HS-27A (cell line): ENCODE results near the gene CTDP1.
"Not testable (repeated sequence)": the region's sequence is repeated elsewhere in the genome, so short reads cannot be mapped to it uniquely, and the experiment has no call there.

Experiments
- DNase-seq: peaks from one replicate; pipeline ENCODE4 v3.0.0-alpha.2; 2012; ENCODE audit warnings: low read depth, missing footprints

Gene CTDP1

GRCh38 chr18:79702906-79703305, 23.3 kb downstream of the CTDP1 start:
- no peak for DNase-seq

GRCh38 chr18:79704631-79705030, 25.0 kb downstream of the CTDP1 start:
- no peak for DNase-seq

DNA sequence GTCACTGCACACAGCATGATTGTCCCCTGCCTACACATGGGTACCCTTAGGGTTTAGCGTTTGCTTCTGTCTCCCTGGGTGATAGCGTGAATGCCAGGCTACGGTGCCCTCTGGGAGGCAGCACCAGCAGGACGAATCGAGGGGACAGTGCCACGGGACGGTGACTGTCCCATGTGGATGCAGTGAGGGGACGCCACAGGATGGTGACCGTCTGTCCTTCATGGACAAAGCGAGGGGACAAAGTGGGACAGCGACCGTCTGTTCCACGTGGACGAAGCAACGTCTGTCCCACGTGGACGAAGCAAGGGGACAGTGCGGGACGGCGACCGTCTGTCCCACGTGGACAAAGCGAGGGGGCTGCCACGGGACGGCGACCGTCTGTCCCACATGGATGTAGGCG, 25.7 kb downstream of the CTDP1 start:
- DNase-seq, result no peak

GRCh38 chr18:79706006-79706405, 26.4 kb downstream of the CTDP1 start:
- DNase-seq, result no peak

DNA sequence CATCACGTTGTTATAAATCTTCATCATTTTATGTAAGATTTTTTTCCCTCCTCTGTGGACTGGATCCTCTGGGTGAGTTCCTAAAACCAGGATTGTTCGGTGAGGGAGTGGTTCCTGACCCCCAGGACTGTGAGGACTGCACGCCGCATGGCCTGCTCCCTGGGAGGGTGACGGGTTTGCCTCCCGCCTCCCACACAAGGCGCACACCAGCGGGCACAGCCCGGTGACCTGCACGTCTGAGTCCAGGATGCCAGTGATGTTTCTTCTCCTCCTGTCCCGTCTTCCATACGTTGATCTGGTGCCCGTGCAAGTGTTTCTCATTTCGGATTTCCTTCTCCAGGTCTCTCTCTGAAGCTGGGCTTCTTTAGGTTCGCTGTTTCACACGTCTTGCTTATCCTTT, 27.1 kb downstream of the CTDP1 start:
- DNase-seq, result no peak

DNA sequence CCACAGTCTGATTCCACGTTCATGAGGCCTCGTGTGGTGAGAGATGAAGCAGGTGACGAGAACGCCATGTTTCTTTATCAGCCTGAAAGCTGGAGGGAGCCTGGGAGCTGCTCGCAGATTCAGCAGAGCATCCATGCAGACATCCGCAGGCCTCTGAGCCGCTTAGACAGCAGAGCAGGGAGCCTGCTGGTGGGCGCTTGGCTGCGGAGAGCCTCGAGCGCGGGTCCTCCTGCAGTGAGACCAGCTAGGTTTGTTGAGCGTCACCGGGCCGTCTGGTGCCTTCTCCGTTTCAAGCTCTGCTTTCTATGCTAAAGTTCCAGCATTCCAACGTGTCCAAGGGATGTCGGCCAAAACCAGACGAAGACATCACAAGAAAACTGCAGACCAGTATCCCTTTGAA, 27.6 kb downstream of the CTDP1 start:
- DNase-seq, result no peak

GRCh38 chr18:79707671-79708070, 28.1 kb downstream of the CTDP1 start:
- no peak for DNase-seq

- no peak for DNase-seq
Observed at GRCh38 chr18:79708412-79708811, 28.8 kb downstream of the CTDP1 start.

GRCh38 chr18:79712206-79712857, 32.7 kb downstream of the CTDP1 start:
- DNase-seq, result no peak

- DNase-seq, result no peak
Observed at GRCh38 chr18:79713341-79713740, 33.7 kb downstream of the CTDP1 start.

- DNase-seq, result no peak
Observed at GRCh38 chr18:79714531-79715240, 35.1 kb downstream of the CTDP1 start.

DNA sequence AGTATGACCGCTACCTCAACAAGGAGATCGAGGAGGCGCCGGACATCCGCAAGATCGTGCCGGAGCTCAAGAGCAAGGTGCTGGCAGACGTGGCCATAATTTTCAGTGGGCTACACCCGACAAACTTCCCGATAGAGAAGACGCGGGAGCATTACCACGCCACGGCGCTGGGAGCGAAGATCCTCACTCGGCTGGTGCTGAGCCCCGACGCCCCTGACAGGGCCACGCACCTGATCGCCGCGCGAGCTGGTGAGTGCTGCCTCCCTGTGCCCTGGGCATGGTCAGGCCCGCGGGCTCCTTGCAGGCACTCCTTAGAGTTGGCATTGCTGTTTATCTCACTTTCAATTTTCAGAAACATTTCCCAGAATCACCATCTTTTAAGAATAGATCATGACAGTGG, 35.7 kb downstream of the CTDP1 start:
- DNase-seq, result no peak

GRCh38 chr18:79717059-79717458, 37.5 kb downstream of the CTDP1 start:
- DNase-seq, result no peak

DNA sequence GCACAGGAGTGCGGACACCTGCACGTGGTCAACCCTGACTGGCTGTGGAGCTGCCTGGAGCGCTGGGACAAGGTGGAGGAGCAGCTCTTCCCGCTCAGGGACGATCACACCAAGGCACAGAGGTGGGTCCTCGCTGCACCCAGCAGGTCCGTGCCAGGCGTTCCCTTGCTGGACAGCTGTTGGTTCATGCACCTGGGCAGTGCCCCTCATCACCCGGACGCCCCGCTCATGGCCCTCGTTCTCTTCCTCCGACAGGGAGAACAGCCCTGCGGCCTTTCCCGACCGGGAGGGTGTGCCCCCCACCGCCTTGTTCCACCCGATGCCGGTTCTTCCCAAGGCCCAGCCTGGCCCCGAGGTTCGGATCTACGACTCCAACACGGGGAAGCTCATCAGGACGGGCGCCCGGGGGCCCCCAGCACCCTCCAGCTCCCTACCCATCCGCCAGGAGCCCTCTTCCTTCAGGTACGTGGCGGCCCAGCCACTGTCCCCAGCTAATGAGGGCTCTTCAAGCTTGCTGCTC, 38.0 kb downstream of the CTDP1 start:
- no peak for DNase-seq

DNA sequence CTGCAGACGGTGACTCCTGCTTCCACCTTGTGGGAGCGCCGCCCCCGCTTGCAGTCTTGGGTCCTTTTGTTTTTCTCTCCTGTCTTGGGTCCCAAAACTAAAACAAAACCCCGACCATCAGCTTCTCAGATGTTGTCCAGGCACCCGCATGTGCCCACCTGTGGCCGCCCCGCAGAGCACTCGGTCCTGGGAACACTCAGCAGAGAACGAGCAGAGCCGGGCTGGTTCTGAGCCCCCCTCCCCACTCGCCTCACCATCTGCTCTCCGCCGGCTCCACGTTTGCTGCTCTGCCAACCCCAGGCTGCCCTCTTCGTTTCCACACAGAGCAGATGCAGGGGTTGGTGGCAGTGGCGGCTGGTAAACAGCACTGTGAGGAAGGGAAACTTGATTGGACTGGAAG, 38.5 kb downstream of the CTDP1 start:
- no peak for DNase-seq

- no peak for DNase-seq
Observed at GRCh38 chr18:79718878-79719477, 39.4 kb downstream of the CTDP1 start.

GRCh38 chr18:79719478-79720358, 40.1 kb downstream of the CTDP1 start:
- not testable (repeated sequence) for DNase-seq

GRCh38 chr18:79720359-79720733, 40.7 kb downstream of the CTDP1 start:
- DNase-seq, result no peak

DNA sequence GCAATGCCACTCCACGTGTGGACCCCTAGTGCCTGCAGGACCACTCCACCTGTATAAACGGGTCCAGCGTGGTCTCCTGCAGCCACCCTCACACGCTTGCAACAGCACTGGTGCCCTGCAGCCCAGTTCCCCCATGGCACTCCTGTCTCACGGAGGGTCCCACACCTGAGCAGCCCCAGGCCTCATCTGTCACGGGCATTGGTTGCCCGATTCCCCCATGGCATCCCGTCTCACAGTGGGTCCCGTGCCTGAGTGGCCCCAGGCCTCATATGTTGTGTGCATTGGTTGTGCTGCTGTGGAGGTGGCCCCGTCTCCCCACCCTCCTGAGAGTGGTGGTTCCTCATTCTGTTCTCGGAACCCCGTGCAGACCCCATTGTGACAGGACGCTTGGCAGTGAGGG, 43.4 kb downstream of the CTDP1 start:
- DNase-seq, result no peak

GRCh38 chr18:79723628-79724027, 44.0 kb downstream of the CTDP1 start:
- no peak for DNase-seq

DNA sequence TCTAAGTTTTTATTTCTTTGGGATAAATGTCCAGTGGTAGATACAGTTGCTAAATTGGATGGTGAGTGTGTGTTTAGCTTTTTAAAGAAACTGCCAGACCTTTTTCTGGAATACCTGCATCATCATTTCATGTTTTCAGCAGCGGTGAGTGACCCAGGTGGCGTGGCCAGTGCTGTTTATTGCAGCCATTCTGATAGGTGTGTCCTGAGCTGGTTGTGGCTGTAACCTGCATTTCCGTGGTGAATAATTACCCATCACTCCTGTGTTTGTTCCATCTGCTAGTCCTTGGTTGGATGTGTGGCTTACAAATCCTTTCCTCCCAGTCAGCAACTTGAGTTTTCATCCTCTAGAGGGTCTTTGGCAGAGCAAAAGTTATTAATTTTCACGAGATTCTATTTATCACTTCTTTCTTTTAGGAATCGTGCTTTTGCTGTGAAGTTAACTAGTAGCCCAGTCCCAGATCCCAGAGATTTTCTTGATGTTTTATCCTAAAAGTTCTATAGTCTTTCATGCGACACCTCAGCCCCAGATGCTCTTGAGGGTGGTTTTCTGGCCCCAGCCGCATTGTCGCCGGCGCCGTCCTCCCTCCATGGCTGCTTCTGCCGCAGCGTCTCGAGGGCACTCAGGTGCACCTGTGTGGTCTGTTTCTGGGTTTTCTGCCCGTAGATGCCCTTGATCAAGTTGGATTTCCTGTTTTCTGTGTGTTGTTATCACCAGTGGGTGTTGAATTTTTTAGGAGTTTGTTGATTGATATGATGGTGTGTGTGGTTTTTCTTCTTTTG, 44.9 kb downstream of the CTDP1 start:
- no peak for DNase-seq

- no peak for DNase-seq
Observed at GRCh38 chr18:79725486-79725885, 45.9 kb downstream of the CTDP1 start.
